Measurements from ENCODE around the gene CNTNAP5.

CNTNAP5 gene

GRCh38 chr2:124450481-124450880 lies 425.4 kb downstream of the CNTNAP5 start:
- DNase-seq (ENCODE audit: low spot score) = no peak

GRCh38 chr2:124476291-124476690 lies 451.2 kb downstream of the CNTNAP5 start:
- no peak for DNase-seq (ENCODE audit: low spot score)

- no peak for DNase-seq (ENCODE audit: low spot score)
Measured at GRCh38 chr2:124478761-124479160, 453.7 kb downstream of the CNTNAP5 start.

DNA sequence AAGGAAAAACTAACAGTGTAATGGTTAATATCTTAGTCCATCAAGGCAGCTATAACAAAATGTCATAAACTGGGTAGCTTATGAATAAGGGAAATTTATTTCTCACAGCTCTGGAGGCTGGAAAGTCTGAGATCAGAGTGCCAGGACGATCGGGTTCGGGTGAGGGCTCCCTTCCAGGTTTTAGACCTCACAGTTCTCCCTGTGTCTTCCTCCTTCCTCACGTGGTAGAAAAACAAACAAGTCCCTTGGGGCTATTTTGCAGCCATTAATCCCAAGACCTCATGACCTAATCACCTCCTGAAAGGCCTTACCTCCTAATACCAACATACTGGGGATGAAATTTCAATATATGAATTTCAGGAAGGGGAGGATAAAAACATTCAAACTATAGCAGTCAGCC lies 455.9 kb downstream of the CNTNAP5 start:
- DNase-seq (ENCODE audit: low spot score) = no peak

DNA sequence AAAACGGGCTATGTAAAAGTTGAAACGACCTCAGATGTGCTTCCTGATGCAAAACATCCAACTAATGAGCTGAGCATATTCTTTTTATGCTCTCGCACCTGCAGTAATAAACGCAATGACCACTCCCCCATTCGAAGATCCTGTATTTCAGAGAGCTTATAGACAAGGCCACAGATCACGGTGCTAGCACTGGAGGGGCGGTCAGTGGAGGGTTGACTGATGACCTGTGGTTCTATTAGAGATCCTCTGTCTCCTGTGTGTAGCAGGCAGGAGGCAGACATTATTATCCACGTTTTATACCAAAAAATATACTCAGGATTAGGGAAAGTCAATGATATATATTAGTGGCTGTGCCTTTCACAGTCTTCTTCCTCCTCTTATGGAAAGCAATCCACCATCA lies 457.0 kb downstream of the CNTNAP5 start:
- DNase-seq (ENCODE audit: low spot score) = no peak

DNA sequence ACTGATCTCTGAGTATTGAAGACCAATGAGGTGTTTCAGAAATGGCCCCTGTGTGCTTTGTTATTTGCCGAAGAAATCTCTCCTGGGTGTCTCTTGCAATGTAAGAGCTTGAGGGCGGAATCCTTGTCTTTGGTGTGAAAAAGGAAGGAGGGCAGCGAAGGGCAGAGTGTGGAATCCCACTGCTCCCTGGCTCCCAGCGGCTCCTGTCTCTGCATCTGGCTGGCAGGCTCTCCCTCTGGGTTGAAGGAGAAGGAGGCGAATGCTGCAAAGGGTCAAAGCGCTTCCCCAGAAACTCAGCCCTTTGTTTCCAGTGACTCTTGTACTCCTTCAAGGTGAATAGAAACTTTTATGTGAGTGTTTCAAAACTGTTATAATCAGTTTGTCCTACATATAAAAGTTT lies 457.5 kb downstream of the CNTNAP5 start:
- no peak for DNase-seq (ENCODE audit: low spot score)

- no peak for DNase-seq (ENCODE audit: low spot score)
Measured at GRCh38 chr2:124485659-124486058, 460.6 kb downstream of the CNTNAP5 start.

GRCh38 chr2:124489686-124490085 lies 464.6 kb downstream of the CNTNAP5 start:
- no peak for DNase-seq (ENCODE audit: low spot score)

- DNase-seq (ENCODE audit: low spot score) = no peak
Measured at GRCh38 chr2:124501575-124502152, 476.6 kb downstream of the CNTNAP5 start.

- DNase-seq (ENCODE audit: low spot score) = no peak
Measured at GRCh38 chr2:124514236-124514635, 489.1 kb downstream of the CNTNAP5 start.

DNA sequence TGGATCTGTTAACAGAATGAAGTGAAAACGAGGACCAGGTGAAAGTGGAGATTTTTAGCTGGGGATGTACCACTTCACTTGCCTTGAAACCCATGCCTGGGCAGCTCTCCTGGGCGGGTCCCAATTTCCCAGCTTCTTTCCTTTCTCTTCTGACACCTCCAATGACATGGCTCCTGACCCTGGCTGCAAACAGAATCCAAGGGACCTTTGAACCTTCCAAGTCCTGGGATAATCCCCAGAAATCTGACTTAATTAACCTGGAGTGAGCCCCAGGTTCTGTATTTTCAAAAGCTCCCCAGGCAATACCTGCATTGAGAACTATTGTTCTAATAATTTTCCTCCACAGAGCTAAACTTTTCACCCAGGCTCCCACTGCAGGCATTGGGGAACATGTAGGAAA lies 495.9 kb downstream of the CNTNAP5 start:
- DNase-seq (ENCODE audit: low spot score) = no peak

- no peak for DNase-seq (ENCODE audit: low spot score)
Measured at GRCh38 chr2:124523096-124523495, 498.0 kb downstream of the CNTNAP5 start.

DNA sequence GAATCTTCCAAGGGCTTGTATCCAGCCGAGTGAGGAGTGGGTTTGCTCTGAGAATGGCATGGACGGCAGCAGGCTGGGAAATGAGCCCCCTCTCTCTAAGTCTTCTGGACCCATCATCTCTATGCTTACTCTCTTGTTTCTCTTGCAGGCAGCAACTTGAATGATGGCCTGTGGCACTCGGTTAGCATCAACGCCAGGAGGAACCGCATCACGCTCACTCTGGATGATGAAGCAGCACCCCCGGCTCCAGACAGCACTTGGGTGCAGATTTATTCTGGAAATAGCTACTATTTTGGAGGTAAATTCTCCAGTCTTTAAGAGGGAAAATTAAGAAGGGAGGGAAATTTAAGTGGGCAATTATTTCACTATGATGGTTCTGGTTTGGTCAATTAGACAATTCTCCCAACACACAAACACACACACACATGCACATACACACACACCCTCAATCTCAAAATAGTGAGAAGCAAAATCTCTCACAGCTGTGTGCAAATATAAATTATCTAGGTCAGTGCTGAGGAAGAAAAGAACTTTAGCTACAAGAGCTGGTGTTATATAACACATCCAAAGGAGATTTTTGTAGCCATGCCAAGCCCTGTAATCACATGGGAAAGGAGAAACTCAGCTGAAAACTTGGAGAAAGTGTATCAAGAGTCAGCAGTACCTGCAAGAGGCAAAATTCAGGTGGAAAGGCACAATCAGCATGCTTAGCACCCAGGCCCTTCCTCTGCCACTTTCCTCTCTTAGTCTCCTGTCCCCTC lies 499.2 kb downstream of the CNTNAP5 start:
- no peak for DNase-seq (ENCODE audit: low spot score)

DNA sequence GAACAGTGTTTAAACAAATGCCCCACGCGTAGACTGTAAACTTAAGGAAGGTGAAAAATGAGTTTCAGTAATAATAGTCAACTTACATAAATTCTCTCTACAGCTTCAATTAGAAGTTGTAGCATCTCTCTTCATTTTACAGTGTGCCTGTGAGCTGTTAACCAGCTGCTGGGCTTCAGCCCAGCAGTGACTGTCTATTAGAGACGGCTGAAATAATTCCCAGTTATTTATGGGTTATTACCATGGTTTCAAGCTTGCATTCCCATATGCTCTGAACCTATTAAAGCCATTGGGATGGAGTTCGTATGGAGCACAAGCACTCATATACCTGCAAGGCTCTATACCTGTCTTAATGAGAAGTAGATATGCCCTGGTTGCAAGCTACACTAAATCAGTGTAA lies 501.1 kb downstream of the CNTNAP5 start:
- no peak for DNase-seq (ENCODE audit: low spot score)

DNA sequence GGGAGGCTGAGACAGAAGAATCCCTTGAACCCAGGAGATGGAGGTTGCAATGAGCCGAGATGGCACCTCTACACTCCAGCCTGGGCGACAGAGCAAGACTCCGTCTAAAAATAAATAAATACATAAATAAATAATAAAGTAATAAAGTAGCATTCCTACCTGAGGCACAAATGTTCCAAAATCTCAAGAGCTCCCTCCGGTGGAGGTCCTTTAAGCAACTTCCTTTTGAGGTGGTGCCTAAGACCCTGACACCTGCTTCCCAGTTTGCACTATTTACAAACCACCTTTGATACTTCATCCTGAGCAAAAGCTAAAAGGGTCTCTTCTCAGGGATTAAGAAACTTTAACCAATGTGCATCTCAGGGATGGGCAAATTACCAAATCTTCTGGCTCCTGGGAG lies 505.1 kb downstream of the CNTNAP5 start:
- no peak for DNase-seq (ENCODE audit: low spot score)

GRCh38 chr2:124533226-124533954 lies 508.3 kb downstream of the CNTNAP5 start:
- no peak for DNase-seq (ENCODE audit: low spot score)

DNA sequence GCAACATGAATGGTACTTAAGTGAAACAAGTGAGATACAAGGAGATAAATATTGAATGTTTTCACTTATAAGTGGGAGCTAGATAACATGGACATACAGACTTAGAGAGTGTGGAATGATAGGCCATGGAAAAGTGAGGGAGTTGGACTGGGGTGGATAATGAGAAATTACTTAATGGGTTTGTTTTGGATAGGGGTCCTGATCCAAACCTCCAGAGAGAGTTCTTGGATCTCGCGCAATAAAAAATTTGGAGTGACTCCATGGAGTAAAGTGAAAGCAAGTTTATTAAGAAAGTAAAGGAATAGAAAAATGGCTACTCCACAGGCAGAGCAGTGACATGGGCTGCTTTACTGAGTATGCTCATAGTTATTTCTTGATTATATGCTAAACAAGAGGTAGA lies 508.9 kb downstream of the CNTNAP5 start:
- DNase-seq (ENCODE audit: low spot score) = no peak

GRCh38 chr2:124535816-124536215 lies 510.7 kb downstream of the CNTNAP5 start:
- DNase-seq (ENCODE audit: low spot score) = no peak

DNA sequence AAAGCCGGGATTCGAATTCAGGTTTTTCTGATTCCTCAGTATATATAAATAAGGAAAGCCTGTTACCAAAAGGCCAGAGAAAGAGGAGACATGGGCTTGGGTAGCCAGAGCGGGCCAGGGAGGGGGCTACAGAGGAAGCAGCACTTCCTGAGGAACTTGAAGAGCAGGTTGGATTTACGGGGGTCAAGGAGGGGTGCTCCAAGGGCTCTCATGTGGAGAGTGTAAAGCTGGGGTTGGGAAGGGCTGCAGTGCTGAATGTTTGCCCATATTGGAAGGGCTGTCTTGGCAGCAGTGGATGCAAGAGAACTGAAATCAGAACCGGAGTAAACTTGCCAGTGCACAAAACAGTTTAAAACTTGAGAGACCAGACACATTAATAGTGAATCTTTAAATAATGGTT lies 511.5 kb downstream of the CNTNAP5 start:
- DNase-seq (ENCODE audit: low spot score) = no peak

DNA sequence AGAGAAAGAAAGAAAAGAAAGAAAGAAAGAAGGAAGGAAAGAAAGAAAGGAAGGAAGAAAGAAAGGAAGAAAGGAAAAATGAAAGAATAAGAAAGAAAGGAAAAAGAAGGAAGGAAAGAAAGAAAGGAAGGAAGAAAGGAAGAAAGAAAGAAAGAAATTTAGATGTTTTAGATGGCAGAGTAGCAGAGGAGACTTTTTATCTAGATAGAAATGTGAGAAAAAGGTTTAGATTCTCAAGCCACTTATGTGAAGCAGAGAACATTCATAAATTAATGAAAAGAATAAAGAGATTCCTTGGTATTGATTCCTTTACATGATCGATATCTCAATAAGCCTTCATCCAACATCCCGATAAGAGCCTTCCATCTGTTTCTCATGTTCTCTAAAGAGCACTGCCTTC lies 513.5 kb downstream of the CNTNAP5 start:
- DNase-seq (ENCODE audit: low spot score) = no peak

GRCh38 chr2:124540805-124541204 lies 515.7 kb downstream of the CNTNAP5 start:
- DNase-seq (ENCODE audit: low spot score) = no peak

- no peak for DNase-seq (ENCODE audit: low spot score)
Measured at GRCh38 chr2:124542932-124543640, 518.0 kb downstream of the CNTNAP5 start.

DNA sequence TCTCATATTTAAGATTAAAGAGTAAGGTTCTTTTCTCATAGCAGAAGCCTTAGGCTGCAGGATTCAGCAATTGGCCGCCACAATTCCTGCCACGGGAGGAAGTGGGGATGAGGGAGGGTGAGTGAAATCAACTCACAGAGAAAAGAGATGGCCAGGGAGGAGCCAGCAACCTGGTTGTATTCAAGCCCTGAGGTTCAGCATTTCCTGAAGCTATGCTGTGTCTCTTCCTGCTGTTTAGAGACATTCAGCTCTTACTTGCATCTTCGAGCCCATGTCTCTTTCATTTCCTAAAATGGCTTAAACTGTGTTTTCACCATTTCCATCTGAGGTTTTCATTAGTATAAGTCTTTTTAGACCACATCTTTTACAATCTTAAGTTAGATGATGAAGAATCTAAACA lies 522.6 kb downstream of the CNTNAP5 start:
- no peak for DNase-seq (ENCODE audit: low spot score)

Data from germinal center (tissue), 1 donor.